ENCODE measurements around the gene RASAL2.
"Not testable (repeated sequence)": the region's sequence is repeated elsewhere in the genome, so short reads cannot be mapped to it uniquely, and the experiment has no call there.

Gene RASAL2

GRCh38 chr1:178495158-178495557 lies 401.3 kb downstream of the RASAL2 start:
- DNase-seq (ENCODE audit: low read depth): no peak

- DNase-seq (ENCODE audit: low read depth): no peak
Observed at GRCh38 chr1:178495741-178496409, 402.0 kb downstream of the RASAL2 start.

- no peak for DNase-seq (ENCODE audit: low read depth)
Observed at GRCh38 chr1:178496410-178497135, 402.7 kb downstream of the RASAL2 start, which contains the start of gene CLEC20A. TSS of gene CLEC20A (minus strand) at chr1:178496964. CDS start at chr1:178496939, 25 bp downstream.

GRCh38 chr1:178497903-178498478 lies 404.1 kb downstream of the RASAL2 start:
- DNase-seq (ENCODE audit: low read depth): no peak

- DNase-seq (ENCODE audit: low read depth): no peak
Observed at GRCh38 chr1:178498896-178499675, 405.2 kb downstream of the RASAL2 start.

- no peak for DNase-seq (ENCODE audit: low read depth)
Observed at GRCh38 chr1:178500091-178500770, 406.3 kb downstream of the RASAL2 start.

GRCh38 chr1:178500936-178501554 lies 407.1 kb downstream of the RASAL2 start:
- DNase-seq (ENCODE audit: low read depth): no peak

- DNase-seq (ENCODE audit: low read depth): no peak
Observed at GRCh38 chr1:178501705-178502329, 407.9 kb downstream of the RASAL2 start.

GRCh38 chr1:178502330-178502714 lies 408.4 kb downstream of the RASAL2 start:
- DNase-seq (ENCODE audit: low read depth): no peak

- no peak for DNase-seq (ENCODE audit: low read depth)
Observed at GRCh38 chr1:178502856-178503255, 409.0 kb downstream of the RASAL2 start.

- DNase-seq (ENCODE audit: low read depth): not testable (repeated sequence)
Observed at GRCh38 chr1:178503316-178503715, 409.4 kb downstream of the RASAL2 start.

- no peak for DNase-seq (ENCODE audit: low read depth)
Observed at GRCh38 chr1:178503849-178504248, 409.9 kb downstream of the RASAL2 start.

- no peak for DNase-seq (ENCODE audit: low read depth)
Observed at GRCh38 chr1:178504286-178504685, 410.4 kb downstream of the RASAL2 start.

GRCh38 chr1:178506177-178506576 lies 412.3 kb downstream of the RASAL2 start:
- DNase-seq (ENCODE audit: low read depth): no peak

GRCh38 chr1:178506669-178507068 lies 412.8 kb downstream of the RASAL2 start:
- no peak for DNase-seq (ENCODE audit: low read depth)

- no peak for DNase-seq (ENCODE audit: low read depth)
Observed at GRCh38 chr1:178509414-178510007, 415.6 kb downstream of the RASAL2 start.

GRCh38 chr1:178510155-178510554 lies 416.3 kb downstream of the RASAL2 start:
- no peak for DNase-seq (ENCODE audit: low read depth)

GRCh38 chr1:178512566-178513277 lies 418.8 kb downstream of the RASAL2 start, which contains the start of gene TEX35:
TSS of gene TEX35 (plus strand) at chr1:178513109. CDS start at chr1:178513189, 80 bp downstream.
- DNase-seq (ENCODE audit: low read depth): no peak

GRCh38 chr1:178513278-178513983 lies 419.5 kb downstream of the RASAL2 start:
- peak; percentile 19 for DNase-seq (ENCODE audit: low read depth)
